Erythroblast (primary cell): ENCODE results near the gene RFX7.
A peak's percentile ranks its signal among the peaks of the same experiment; 100 is the strongest.

Experiments used
- DNase-seq, 2 experiments: peaks; one replicate each; lab custom pipeline; 2025; lab: John Stamatoyannopoulos, UW
- GATA1 ChIP-seq: IDR thresholded peaks from 2 replicates; pipeline ENCODE4 v1.6.1; 2011; ENCODE audit warnings: low read depth, mild to moderate bottlenecking, control low read depth, low read length, moderate library complexity
- POLR2A ChIP-seq: IDR thresholded peaks from 2 replicates; pipeline ENCODE4 v1.6.1; 2011; ENCODE audit warnings: mild to moderate bottlenecking, low read length

RFX7 gene

GRCh38 chr15:56250626-56251025, 6.9 kb upstream of the RFX7 start:
- TF ChIP-seq POLR2A (no peak), GATA1 (no peak)
- DNase-seq: no peak

DNA sequence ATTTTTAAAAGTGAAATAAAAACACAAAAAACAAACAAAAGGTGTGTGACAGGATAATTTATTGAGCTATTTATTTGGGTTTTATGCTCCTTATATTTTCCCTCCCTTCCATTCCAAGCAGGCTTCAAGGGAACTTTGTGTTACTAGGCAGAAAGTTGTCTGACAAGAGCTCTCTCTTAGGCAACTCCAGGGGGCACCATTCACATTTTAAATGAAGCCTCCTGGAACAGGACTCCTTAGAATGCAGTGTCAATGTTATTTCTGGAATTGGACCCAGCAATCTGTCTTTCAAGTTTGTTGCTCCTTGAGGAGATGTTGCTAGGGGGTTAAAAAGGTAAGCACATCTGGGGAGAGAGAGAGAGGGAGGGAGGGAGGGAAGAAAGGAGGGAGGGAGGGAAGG, 5.4 kb upstream of the RFX7 start:
- DNase-seq: peak; percentile 79
- TF ChIP-seq GATA1 (no peak), POLR2A (no peak)

DNA sequence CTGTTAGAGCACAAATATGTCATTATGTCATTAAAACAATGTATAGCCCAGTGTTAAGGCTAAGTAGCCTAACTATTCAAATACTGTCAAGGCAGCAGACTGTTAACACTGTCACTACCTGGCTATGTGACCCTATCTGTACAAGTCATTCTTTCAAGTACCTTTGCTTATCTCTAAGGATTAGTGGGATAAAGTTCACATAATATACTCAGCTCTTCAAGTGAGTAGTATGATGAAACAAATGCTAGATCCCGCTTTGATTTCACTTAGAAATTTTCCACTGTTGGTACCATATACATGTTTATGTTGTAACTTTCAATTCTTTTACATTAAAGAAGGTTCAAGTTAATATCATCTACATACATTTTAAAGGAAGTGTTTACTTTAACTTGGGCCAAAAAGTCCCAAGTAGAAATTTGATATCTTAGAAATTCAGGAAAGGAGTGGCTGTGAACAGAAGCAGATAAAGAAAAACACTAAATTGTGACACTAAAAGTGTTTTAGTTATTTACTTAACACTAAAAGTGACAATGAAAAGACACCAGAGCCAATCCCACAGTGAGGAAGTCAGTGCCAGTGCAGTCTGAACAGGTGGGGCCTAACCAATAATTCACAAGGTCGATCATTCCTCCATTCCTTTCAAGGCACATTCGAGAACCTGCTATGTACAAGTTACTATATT, 4.8 kb upstream of the RFX7 start:
- TF ChIP-seq POLR2A (no peak), GATA1 (no peak)
- peak in 1 of 2 experiments; percentile 31 for DNase-seq

DNA sequence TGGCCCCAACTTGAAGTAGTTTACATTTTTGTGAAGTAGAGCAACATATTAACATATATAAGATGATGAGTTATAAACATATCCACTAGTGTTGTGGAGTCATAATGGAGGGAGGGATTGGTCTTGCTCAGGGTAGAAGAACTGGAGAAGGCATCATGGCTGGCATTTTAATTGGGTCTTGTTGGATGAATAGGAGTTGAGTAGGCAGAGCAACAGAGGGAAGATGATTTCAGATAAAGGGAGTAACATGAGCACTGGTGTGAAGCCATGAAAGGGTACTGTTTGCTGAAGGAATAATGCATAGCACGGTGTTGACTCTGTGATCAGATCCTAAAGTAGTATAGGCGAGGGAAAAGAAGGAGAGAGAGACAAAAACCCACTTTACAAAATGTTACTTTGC, 3.6 kb upstream of the RFX7 start:
- no peak for DNase-seq
- no peak for TF ChIP-seq GATA1
- no peak for TF ChIP-seq POLR2A

DNA sequence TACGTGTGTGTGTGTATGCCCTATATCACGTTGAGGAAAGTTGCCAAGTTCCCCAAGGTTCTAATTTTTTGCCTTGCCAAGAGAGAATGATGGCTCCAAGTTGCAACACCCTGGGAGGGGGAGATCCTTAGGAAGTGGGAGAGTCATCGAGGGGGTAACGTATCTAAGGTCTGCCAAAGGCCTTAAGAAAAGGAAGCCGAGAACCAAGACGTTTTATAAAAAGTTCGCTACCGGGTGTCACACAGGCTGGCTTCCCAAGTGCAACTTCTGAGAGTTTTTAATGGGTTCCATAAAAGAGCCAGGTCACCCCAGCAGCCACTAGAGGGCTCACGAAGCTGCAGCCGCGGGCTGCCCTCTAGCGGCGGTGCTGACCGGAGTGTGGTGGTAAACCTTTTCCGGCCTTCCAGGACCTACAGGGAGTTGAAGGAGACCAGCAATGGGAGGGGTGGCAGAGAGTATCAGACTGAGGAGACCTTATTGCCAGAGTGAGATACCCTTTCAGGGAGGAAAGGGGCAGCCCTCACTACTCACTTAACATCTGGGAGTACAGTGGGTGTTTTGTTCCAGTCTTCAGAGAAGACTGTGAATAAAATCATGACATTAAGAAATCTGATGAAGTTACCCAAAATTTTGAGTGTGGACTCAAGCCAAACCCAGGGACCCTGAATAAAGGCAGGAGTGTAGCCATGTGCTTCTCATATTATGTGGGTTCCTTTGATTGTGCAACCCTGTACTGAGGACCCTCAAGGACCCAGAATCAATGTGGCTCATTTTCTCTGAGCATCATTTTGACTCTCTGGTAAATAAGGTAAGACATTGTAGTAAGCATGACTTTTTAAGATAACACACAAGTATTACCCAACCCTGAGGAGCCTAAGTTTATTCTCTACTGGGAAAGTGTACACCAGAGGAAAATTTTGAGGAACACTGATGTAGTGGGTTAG, 2.5 kb upstream of the RFX7 start:
- TF ChIP-seq POLR2A (peak; percentile 77), GATA1 (no peak)
- DNase-seq: peak; percentile 93 to 95

DNA sequence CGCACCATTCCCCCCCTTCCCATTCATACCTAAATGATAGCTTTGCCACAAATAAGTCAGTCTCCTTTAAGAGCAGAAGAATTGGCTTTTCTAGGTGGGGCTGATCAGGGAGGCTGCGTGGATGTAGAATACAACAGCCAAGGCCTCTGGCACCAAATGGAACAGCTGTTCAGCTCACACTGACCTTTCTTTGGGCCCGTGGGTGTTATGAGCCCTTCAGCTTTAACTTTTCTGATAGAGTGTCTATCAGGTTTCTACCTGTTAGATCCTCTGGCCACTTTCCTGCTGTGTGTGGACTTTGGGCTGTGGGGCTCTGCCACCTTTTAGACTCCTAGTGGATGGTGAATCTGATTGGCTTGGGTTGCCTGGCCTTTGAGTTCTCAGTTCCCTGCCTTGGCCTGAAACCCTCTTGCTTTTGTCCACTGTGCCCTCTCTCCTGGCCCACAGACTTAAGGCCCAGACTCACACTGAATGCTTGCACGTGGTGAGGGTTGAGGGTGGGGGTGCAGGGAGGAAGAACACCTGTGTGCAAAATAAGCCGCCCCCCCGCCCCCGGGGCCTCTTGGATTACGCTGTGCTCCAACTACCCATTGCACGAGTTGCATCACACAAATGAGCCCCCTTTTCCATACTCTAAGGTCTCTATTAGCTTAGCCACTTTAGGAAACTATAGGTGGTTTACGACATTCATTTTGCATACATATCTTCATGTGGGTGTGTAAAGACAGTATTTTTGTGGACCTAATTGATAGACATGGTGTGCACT, 1.3 kb upstream of the RFX7 start:
- TF ChIP-seq POLR2A: no peak
- TF ChIP-seq GATA1: no peak
- DNase-seq: peak; percentile 57 to 63

GRCh38 chr15:56244038-56244810, 545 bp upstream of the RFX7 start:
- peak; percentile 59 to 63 for DNase-seq
- TF ChIP-seq GATA1 (no peak), POLR2A (no peak)

DNA sequence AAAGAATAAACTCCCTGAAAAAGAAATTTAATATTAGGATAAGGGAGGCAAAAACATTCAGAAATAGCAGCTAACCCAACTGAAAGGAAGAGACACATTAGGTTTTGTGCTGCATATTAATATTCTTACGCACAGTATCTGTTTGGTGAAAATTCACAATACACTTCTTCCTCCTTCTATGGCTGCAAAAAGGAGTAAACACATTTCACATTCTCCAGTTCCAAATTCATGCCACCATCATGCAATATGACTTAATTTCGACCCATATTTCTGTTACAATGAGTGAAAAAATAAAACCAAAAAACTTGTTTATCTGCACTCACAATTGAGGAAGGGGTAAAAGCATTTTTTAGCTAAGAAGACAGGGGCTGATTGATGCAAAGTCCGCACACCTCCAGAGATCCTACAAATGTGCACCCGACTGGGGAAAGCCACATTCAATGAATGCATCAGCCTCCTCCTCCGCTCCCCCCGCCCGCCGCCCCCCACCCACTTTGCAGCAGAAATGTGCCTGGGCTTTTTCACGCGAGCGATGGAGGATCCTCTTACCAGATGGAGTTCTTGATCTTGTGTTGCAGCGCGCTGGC, 1.0 kb downstream of the RFX7 start:
- TF ChIP-seq POLR2A: no peak
- TF ChIP-seq GATA1: no peak

GRCh38 chr15:56241374-56242105, 2.1 kb downstream of the RFX7 start:
- peak; percentile 56 to 72 for DNase-seq
- no peak for TF ChIP-seq GATA1
- TF ChIP-seq POLR2A: no peak

More for the DNA sequence above, 1.0 kb downstream of the RFX7 start:
- DNase-seq: peak in 1 of 2 experiments; percentile 65

- no peak for DNase-seq
- TF ChIP-seq GATA1: no peak
- no peak for TF ChIP-seq POLR2A
Observed at GRCh38 chr15:56240390-56240789, 3.3 kb downstream of the RFX7 start.

- TF ChIP-seq POLR2A: no peak
- no peak for DNase-seq
Observed at GRCh38 chr15:56236197-56236596, 7.5 kb downstream of the RFX7 start.

DNA sequence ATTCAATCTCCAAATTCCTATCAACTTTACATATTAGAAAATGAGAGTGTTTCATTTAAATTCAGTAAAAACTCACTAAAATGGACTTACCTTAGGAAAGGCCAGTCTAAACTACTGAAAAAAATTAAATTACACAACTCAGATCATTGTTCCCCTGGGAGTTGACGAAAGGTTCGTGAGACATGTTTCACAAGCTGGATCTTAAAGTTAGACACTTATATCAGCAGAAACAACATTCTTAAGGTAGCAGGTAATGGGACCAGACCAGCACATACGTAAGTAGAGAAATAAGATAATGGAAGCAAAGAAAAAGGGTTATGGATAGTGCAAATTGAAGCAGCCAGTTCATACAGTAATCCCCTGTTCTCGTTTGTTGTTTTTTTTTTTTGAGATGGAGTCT, 8.9 kb downstream of the RFX7 start:
- DNase-seq: no peak
- no peak for TF ChIP-seq GATA1
- TF ChIP-seq POLR2A: no peak

DNA sequence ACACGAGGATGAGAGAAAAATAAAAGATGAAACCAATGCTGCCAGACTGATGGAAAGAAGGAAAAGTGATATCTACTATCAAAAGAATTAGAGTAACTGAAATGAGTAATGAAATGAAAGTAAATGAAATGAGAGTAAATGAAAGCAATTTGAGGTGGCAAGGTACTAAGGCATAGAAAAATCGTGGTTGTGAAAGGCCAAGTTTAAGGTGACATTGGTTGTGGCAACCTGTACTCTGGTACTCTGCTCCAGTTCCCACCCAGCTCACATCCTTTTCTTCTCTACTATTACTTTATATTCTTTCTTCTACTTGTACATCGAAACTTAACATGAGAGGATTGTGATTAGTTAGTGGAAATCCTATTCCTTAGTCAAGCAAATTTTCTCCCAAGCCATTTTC, 10.1 kb downstream of the RFX7 start:
- TF ChIP-seq POLR2A: no peak
- TF ChIP-seq GATA1: no peak

More for the DNA sequence above, 10.1 kb downstream of the RFX7 start:
- no peak for DNase-seq
